ENCODE measurements around the gene OSBPL8.
"Not testable (repeated sequence)": the region's sequence is repeated elsewhere in the genome, so short reads cannot be mapped to it uniquely, and the experiment has no call there.

The OSBPL8 gene

GRCh38 chr12:76346798-76347420 is 212.7 kb downstream of the OSBPL8 start:
- peak; percentile 22 for DNase-seq

GRCh38 chr12:76346236-76346635 is 213.3 kb downstream of the OSBPL8 start:
- no peak for DNase-seq

- DNase-seq = no peak
Observed at GRCh38 chr12:76345569-76345968, 214.0 kb downstream of the OSBPL8 start.

- DNase-seq = no peak
Observed at GRCh38 chr12:76341436-76342030, 218.0 kb downstream of the OSBPL8 start.

- no peak for DNase-seq
Observed at GRCh38 chr12:76340680-76341435, 218.7 kb downstream of the OSBPL8 start.

- no peak for DNase-seq
Observed at GRCh38 chr12:76337583-76337982, 222.0 kb downstream of the OSBPL8 start.

GRCh38 chr12:76332606-76333005 is 227.0 kb downstream of the OSBPL8 start:
- DNase-seq = no peak

GRCh38 chr12:76329606-76330005 is 230.0 kb downstream of the OSBPL8 start:
- DNase-seq = no peak

GRCh38 chr12:76329159-76329558 is 230.4 kb downstream of the OSBPL8 start:
- DNase-seq = no peak

GRCh38 chr12:76319595-76320319 is 239.8 kb downstream of the OSBPL8 start:
- DNase-seq = not testable (repeated sequence)

- no peak for DNase-seq
Observed at GRCh38 chr12:76318773-76319594, 240.6 kb downstream of the OSBPL8 start.

GRCh38 chr12:76317976-76318375 is 241.6 kb downstream of the OSBPL8 start:
- no peak for DNase-seq

- no peak for DNase-seq
Observed at GRCh38 chr12:76316468-76316867, 243.1 kb downstream of the OSBPL8 start.

GRCh38 chr12:76313299-76313698 is 246.3 kb downstream of the OSBPL8 start:
- DNase-seq = no peak

GRCh38 chr12:76312315-76312714 is 247.3 kb downstream of the OSBPL8 start:
- no peak for DNase-seq

GRCh38 chr12:76311796-76312195 is 247.8 kb downstream of the OSBPL8 start:
- no peak for DNase-seq

- no peak for DNase-seq
Observed at GRCh38 chr12:76310110-76310509, 249.5 kb downstream of the OSBPL8 start.

- DNase-seq = no peak
Observed at GRCh38 chr12:76308866-76309265, 250.7 kb downstream of the OSBPL8 start.

GRCh38 chr12:76307083-76307482 is 252.5 kb downstream of the OSBPL8 start:
- DNase-seq = no peak

GRCh38 chr12:76303989-76304460 is 255.5 kb downstream of the OSBPL8 start:
- DNase-seq = no peak

- no peak for DNase-seq
Observed at GRCh38 chr12:76303365-76303764, 256.2 kb downstream of the OSBPL8 start.

All from GF-D8 (cell line).